Astrocyte (in vitro differentiated cells and primary cell): ENCODE measurements around the gene TMEM116. TPM values are rescaled to one million over a fixed set of nuclear protein-coding genes. Genes with fewer than 3 reads are reported as not detected.

ENCODE experiments used
- DNase-seq: peaks from one replicate; pipeline ENCODE4 v3.0.0-alpha.2; 2010; ENCODE audit warnings: low read depth
- FAIRE-seq: peaks from 2 replicates; lab custom pipeline; 2011; peaks lifted over from hg19 to GRCh38; lab: Jason Lieb, UNC
- H2AFZ ChIP-seq: 2 replicates; pipeline ENCODE4 v1.6.0; 2012; ENCODE audit warnings: low read depth, low read length, inconsistent platforms
- H3K27ac ChIP-seq: 2 replicates; pipeline ENCODE4 v1.5.1; 2011; ENCODE audit warnings: low read depth, low read length, inconsistent platforms
- H3K27me3 ChIP-seq: 2 replicates; pipeline ENCODE4 v1.6.0; 2011; ENCODE audit warnings: low read length, inconsistent platforms; ENCODE audit not compliant: insufficient read depth
- H3K36me3 ChIP-seq: 2 replicates; pipeline ENCODE4 v1.5.1; 2011; ENCODE audit warnings: low read length, inconsistent platforms; ENCODE audit not compliant: insufficient read depth
- H3K4me1 ChIP-seq: 2 replicates; pipeline ENCODE4 v1.5.1; 2011; ENCODE audit warnings: low read length, inconsistent platforms; ENCODE audit not compliant: insufficient read depth
- H3K4me2 ChIP-seq: 2 replicates; pipeline ENCODE4 v1.6.0; 2012; ENCODE audit warnings: low read length, inconsistent platforms
- H3K4me3 ChIP-seq: 2 replicates; pipeline ENCODE4 v1.5.1; 2011; ENCODE audit warnings: low read depth, mild to moderate bottlenecking, low read length, inconsistent platforms; ENCODE audit not compliant: insufficient read depth
- H3K79me2 ChIP-seq: 2 replicates; pipeline ENCODE4 v1.6.0; 2012; ENCODE audit warnings: mild to moderate bottlenecking, low read length, inconsistent platforms; ENCODE audit not compliant: insufficient read depth
- H3K9ac ChIP-seq: 2 replicates; pipeline ENCODE4 v1.6.0; 2012; ENCODE audit warnings: mild to moderate bottlenecking, low read length, inconsistent platforms
- H3K9me3 ChIP-seq: 2 replicates; pipeline ENCODE4 v1.5.1; 2012; ENCODE audit warnings: low read depth, mild to moderate bottlenecking, low read length, inconsistent platforms; ENCODE audit not compliant: insufficient read depth
- H4K20me1 ChIP-seq: 2 replicates; pipeline ENCODE4 v1.6.0; 2012; ENCODE audit warnings: low read length, inconsistent platforms; ENCODE audit not compliant: insufficient read depth
- H3K27ac Mint-ChIP-seq: one replicate; pipeline ENCODE4 v1.8.0; 2021; ENCODE audit warnings: mild to moderate bottlenecking, mixed read lengths; ENCODE audit not compliant: unreplicated experiment
- H3K27me3 Mint-ChIP-seq: one replicate; pipeline ENCODE4 v1.8.0; 2021; ENCODE audit warnings: low read depth, mixed read lengths; ENCODE audit not compliant: unreplicated experiment
- H3K36me3 Mint-ChIP-seq: one replicate; pipeline ENCODE4 v1.8.0; 2021; ENCODE audit warnings: low read depth, mixed read lengths; ENCODE audit not compliant: unreplicated experiment
- H3K4me1 Mint-ChIP-seq: one replicate; pipeline ENCODE4 v1.8.0; 2021; ENCODE audit warnings: low read depth, mixed read lengths; ENCODE audit not compliant: unreplicated experiment
- H3K4me3 Mint-ChIP-seq: one replicate; pipeline ENCODE4 v1.8.0; 2021; ENCODE audit warnings: mild to moderate bottlenecking, moderate library complexity, mixed read lengths; ENCODE audit not compliant: unreplicated experiment
- H3K9me3 Mint-ChIP-seq: one replicate; pipeline ENCODE4 v1.8.0; 2021; ENCODE audit warnings: mild to moderate bottlenecking, mixed read lengths; ENCODE audit not compliant: unreplicated experiment
- EZH2 ChIP-seq: IDR thresholded peaks from 2 replicates; pipeline ENCODE4 v1.6.1; 2012; ENCODE audit warnings: mild to moderate bottlenecking, low read length, inconsistent platforms; ENCODE audit not compliant: insufficient read depth
- total RNA-seq: library from RNA; stranded (reverse); gene quantifications from 2 replicates; pipeline ENCODE4 v1.2.1, GENCODE V29; 2021
- TF ChIP-seq, protein P1 (sequence below): IDR thresholded peaks from 2 replicates; pipeline ENCODE4 v1.5.1; 2011; ENCODE audit warnings: low read depth, mild to moderate bottlenecking, inconsistent platforms, low read length, moderate library complexity; ENCODE audit not compliant: insufficient read depth

TMEM116 gene
- total RNA-seq, 1 donor from 2014 or later = 7.5 TPM

DNA sequence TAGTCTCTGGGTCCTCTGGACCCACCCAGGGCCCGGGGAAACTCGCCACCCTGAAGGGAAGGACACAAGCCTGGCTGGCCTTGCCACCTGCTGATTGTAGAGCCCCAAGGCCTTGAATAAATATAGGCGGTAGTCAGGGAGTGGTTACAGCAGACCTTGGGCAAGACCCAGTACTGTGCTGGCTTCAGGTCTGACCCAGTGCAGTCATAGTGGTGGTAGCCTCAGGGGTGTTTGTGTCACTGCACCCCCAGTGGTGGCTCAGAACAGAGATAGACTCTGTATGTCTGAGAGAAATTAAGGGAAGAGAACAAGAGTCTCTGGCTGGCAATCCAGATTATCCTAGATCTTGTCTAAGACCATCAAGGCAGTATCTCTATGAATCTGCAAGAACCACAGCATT lies 107.5 kb downstream of the TMEM116 start:
- H3K27ac Mint-ChIP-seq = no peak overlapping the region
- H4K20me1 ChIP-seq = no peaks in the 10 kb centered on the region
- no peak overlapping the region for H3K9ac ChIP-seq
- no peak overlapping the region for H3K4me3 Mint-ChIP-seq
- H3K27me3 ChIP-seq = no peaks in the 10 kb centered on the region
- H3K27me3 Mint-ChIP-seq = no peaks in the 10 kb centered on the region
- FAIRE-seq (no peak), DNase-seq (no peak)
- H3K4me1 ChIP-seq = no peaks in the 10 kb centered on the region
- H3K36me3 ChIP-seq = no peaks in the 10 kb centered on the region
- H3K36me3 Mint-ChIP-seq = peaks cover 9% of the 10 kb centered on the region
- TF ChIP-seq EZH2 = no peak
- TF ChIP-seq, protein P1, sequence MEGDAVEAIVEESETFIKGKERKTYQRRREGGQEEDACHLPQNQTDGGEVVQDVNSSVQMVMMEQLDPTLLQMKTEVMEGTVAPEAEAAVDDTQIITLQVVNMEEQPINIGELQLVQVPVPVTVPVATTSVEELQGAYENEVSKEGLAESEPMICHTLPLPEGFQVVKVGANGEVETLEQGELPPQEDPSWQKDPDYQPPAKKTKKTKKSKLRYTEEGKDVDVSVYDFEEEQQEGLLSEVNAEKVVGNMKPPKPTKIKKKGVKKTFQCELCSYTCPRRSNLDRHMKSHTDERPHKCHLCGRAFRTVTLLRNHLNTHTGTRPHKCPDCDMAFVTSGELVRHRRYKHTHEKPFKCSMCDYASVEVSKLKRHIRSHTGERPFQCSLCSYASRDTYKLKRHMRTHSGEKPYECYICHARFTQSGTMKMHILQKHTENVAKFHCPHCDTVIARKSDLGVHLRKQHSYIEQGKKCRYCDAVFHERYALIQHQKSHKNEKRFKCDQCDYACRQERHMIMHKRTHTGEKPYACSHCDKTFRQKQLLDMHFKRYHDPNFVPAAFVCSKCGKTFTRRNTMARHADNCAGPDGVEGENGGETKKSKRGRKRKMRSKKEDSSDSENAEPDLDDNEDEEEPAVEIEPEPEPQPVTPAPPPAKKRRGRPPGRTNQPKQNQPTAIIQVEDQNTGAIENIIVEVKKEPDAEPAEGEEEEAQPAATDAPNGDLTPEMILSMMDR = no peak
- no peak overlapping the region for H3K4me2 ChIP-seq
- no peak overlapping the region for H3K4me3 ChIP-seq
- H3K4me1 Mint-ChIP-seq = no peaks in the 10 kb centered on the region
- no peaks in the 10 kb centered on the region for H3K9me3 ChIP-seq
- no peaks in the 10 kb centered on the region for H3K79me2 ChIP-seq
- no peak overlapping the region for H3K27ac ChIP-seq
- H2AFZ ChIP-seq = no peak overlapping the region
- H3K9me3 Mint-ChIP-seq = peaks cover 8% of the 10 kb centered on the region

DNA sequence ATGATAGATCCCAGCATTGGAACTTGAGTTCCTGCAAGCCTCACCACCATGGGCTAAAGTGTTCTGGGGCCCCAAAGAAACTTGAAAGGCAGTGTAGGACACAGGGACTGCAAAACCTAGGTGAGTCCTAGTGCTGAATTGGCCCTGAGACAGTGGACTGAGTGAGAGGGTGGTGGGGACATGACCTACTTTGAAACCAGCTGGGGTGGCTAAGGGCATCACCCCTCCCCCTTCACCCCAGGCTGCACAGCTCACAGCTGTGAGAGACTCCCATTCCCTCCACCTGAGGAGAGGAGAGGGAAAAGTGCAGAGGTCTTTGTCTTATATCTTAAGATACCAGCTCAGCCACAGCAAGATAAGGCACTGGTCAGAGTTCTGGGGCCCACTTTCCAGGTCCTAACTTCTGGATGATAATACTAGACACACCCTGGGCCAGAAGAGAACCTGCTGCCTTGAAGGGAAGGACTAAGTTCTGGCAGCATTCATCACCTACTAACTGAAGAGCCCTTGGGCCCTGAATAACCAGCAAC lies 108.5 kb downstream of the TMEM116 start:
- Histone ChIP-seq H3K36me3 (peaks cover 2% of the 10 kb centered on the region), H3K27ac (no peak overlapping the region), H3K79me2 (no peaks in the 10 kb centered on the region), H4K20me1 (no peaks in the 10 kb centered on the region), H3K9ac (no peak overlapping the region), H2AFZ (no peak overlapping the region), H3K9me3 (no peaks in the 10 kb centered on the region), H3K4me3 (no peak overlapping the region), H3K27me3 (no peaks in the 10 kb centered on the region), H3K4me1 (no peaks in the 10 kb centered on the region), H3K4me2 (no peak overlapping the region)
- peaks cover 18% of the 10 kb centered on the region for H3K36me3 Mint-ChIP-seq
- no peak overlapping the region for H3K4me3 Mint-ChIP-seq
- no peak for FAIRE-seq
- H3K4me1 Mint-ChIP-seq = no peaks in the 10 kb centered on the region
- H3K9me3 Mint-ChIP-seq = peaks cover 8% of the 10 kb centered on the region
- TF ChIP-seq, protein P1 = no peak
- TF ChIP-seq EZH2 = no peak
- H3K27ac Mint-ChIP-seq = no peak overlapping the region
- no peaks in the 10 kb centered on the region for H3K27me3 Mint-ChIP-seq
- no peak for DNase-seq

DNA sequence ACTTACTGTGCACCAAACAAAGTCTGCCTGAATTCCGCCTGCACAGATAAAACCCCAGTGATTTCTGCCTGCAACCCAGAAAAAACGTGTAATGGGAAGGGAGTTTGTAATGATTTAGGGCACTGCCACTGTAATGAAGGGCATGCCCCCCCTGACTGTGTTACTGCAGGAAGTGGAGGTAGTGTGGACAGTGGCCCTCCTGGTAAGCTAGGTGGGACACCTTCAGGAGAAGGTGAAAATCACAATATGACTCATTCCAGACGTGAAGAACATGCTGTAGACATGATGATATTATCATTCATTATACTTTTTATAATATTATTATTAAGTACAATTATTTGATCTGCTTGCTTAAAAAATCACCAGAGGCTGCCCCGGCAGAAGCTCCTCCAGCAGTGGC lies 111.8 kb downstream of the TMEM116 start:
- no peak overlapping the region for H3K9ac ChIP-seq
- Mint-ChIP-seq H3K27me3 (no peaks in the 10 kb centered on the region), H3K9me3 (peaks cover under 1% of the 10 kb centered on the region), H3K36me3 (peaks cover 26% of the 10 kb centered on the region), H3K4me1 (no peaks in the 10 kb centered on the region), H3K4me3 (no peak overlapping the region), H3K27ac (peak overlapping the region; percentile 72)
- DNase-seq (no peak), FAIRE-seq (no peak)
- no peaks in the 10 kb centered on the region for H3K27me3 ChIP-seq
- TF ChIP-seq, protein P1 = no peak
- TF ChIP-seq EZH2 = no peak
- no peak overlapping the region for H3K27ac ChIP-seq
- peaks cover 5% of the 10 kb centered on the region for H3K36me3 ChIP-seq
- H3K4me1 ChIP-seq = no peaks in the 10 kb centered on the region
- H3K4me2 ChIP-seq = no peak overlapping the region
- no peaks in the 10 kb centered on the region for H3K79me2 ChIP-seq
- no peaks in the 10 kb centered on the region for H4K20me1 ChIP-seq
- no peak overlapping the region for H2AFZ ChIP-seq
- no peak overlapping the region for H3K4me3 ChIP-seq
- H3K9me3 ChIP-seq = no peaks in the 10 kb centered on the region
